GM12878 (cell line): ENCODE data around the gene OLFML2B. TPM values are rescaled to one million over a fixed set of nuclear protein-coding genes. Genes with fewer than 3 reads are reported as not detected.

Experiments used
- ATAC-seq: fragments of 200-7000 bp; cut with Tn5 transposase; 3 replicates; pipeline ENCODE4 v1.9.1; 2020; ENCODE audit warnings: mild to moderate bottlenecking, moderate library complexity
- BruUV-seq: library from RNA; stranded (reverse); fragments of 400-500 nt; replicated peaks from 2 replicates; lab custom pipeline; 2021; lab: Mats Ljungman, UMichigan
- CTCF ChIA-PET: fragments of 300-600 bp; sonication (Branson Sonifier 250); formaldehyde crosslinking; extraction: SDS; loops from one replicate; lab custom pipeline; 2021; ENCODE audit warnings: inconsistent platforms; lab: Yijun Ruan, JAX
- POLR2A ChIA-PET: fragments of 350-600 bp; formaldehyde crosslinking; extraction: SDS; loops from one replicate; lab custom pipeline; 2021; ENCODE audit warnings: inconsistent platforms; lab: Charles Lee
- RAD21 ChIA-PET: fragments of 300-600 bp; sonication (Branson Sonifier 250); formaldehyde crosslinking; loops from one replicate; lab custom pipeline; 2023; ENCODE audit warnings: antibody characterized with exemption; ENCODE audit not compliant: unreplicated experiment; lab: Charles Lee
- SMC1A ChIA-PET: fragments of 300-600 bp; sonication (Branson Sonifier 250); formaldehyde crosslinking; loops from one replicate; lab custom pipeline; 2023; ENCODE audit not compliant: unreplicated experiment, uncharacterized antibody; lab: Charles Lee
- DNase-seq: peaks from one replicate; pipeline ENCODE4 v3.0.0-alpha.2; 2011; ENCODE audit warnings: low read depth, low spot score
- FAIRE-seq: peaks from 3 replicates; lab custom pipeline; 2011; peaks lifted over from hg19 to GRCh38; lab: Jason Lieb, UNC
- H2AFZ ChIP-seq: 2 replicates; pipeline ENCODE4 v1.6.0; 2011; ENCODE audit warnings: low read depth, low read length, control low read depth; ENCODE audit not compliant: control insufficient read depth
- H3K27ac ChIP-seq: 2 replicates; pipeline ENCODE4 v1.5.1; 2011; ENCODE audit warnings: control low read depth; ENCODE audit not compliant: control insufficient read depth, insufficient read depth
- H3K27me3 ChIP-seq, 2 experiments: replicated peaks in 1 of 2; 2 replicates each; pipeline versions ENCODE4 v1.6.0 to v1.6.1; 2011; ENCODE audit warnings: low read length in 1 of 2; ENCODE audit not compliant: control insufficient read depth in 2 of 2, insufficient read depth in 2 of 2
- H3K36me3 ChIP-seq, 2 experiments: 2 replicates each; pipeline ENCODE4 v1.5.1; 2011; ENCODE audit warnings: low read length in 1 of 2; ENCODE audit not compliant: control insufficient read depth in 2 of 2, insufficient read depth in 2 of 2
- H3K4me1 ChIP-seq: 2 replicates; pipeline ENCODE4 v1.6.1; 2011; ENCODE audit warnings: mild to moderate bottlenecking, low read length, moderate library complexity, mixed read lengths; ENCODE audit not compliant: control insufficient read depth, insufficient read depth
- H3K4me2 ChIP-seq: 2 replicates; pipeline ENCODE4 v1.6.0; 2011; ENCODE audit warnings: control low read depth; ENCODE audit not compliant: control insufficient read depth, insufficient read depth
- H3K4me3 ChIP-seq: fragments of 200-600 bp; sonication (generic); 2 replicates; pipeline ENCODE4 v1.5.1; 2016
- H3K79me2 ChIP-seq: 2 replicates; pipeline ENCODE4 v1.6.0; 2011; ENCODE audit warnings: low read length; ENCODE audit not compliant: control insufficient read depth, insufficient read depth
- H3K9ac ChIP-seq: 2 replicates; pipeline ENCODE4 v1.8.0; 2011; ENCODE audit warnings: low read length, control low read depth, mixed read lengths; ENCODE audit not compliant: control insufficient read depth, insufficient read depth
- H3K9me3 ChIP-seq: replicated peaks from 3 replicates; pipeline ENCODE4 v1.5.1; 2011; ENCODE audit warnings: mild to moderate bottlenecking, low read length; ENCODE audit not compliant: control insufficient read depth, insufficient read depth
- H4K20me1 ChIP-seq: 2 replicates; pipeline ENCODE4 v1.6.0; 2011; ENCODE audit not compliant: control insufficient read depth, insufficient read depth
- BHLHE40 ChIP-seq, 2 experiments: fragments of 450-650 bp in 1 of 2; IDR thresholded peaks; 2 replicates each; pipeline ENCODE4 v1.6.1; 2011 to 2017; ENCODE audit warnings: low read depth in 2 of 2, borderline replicate concordance in 1 of 2, improper control_type of control experiment in 1 of 2, low read length in 1 of 2, mild to moderate bottlenecking in 1 of 2
- ETV6 ChIP-seq, 2 experiments: fragments of 450-650 bp in 1 of 2; IDR thresholded peaks in 1 of 2; conservative IDR thresholded peaks in 1 of 2; 2 replicates each; pipeline ENCODE4 v1.6.1; 2014; ENCODE audit warnings: antibody characterized with exemption in 1 of 2, borderline replicate concordance in 1 of 2, low read depth in 1 of 2, mild to moderate bottlenecking in 1 of 2, moderate library complexity in 1 of 2
- HDAC6 ChIP-seq: fragments of 200-600 bp; sonication (generic); IDR thresholded peaks from one replicate; pipeline ENCODE4 v1.8.0; 2017; ENCODE audit warnings: antibody characterized with exemption; ENCODE audit not compliant: unreplicated experiment
- HDGF ChIP-seq: fragments of 450-650 bp; IDR thresholded peaks from 2 replicates; pipeline ENCODE4 v1.6.1; 2016; ENCODE audit warnings: antibody characterized with exemption
- NFXL1 ChIP-seq: fragments of 450-650 bp; IDR thresholded peaks from 2 replicates; pipeline ENCODE4 v1.6.1; 2017; ENCODE audit warnings: antibody characterized with exemption, mild to moderate bottlenecking, borderline replicate concordance
- POLR2A ChIP-seq: IDR thresholded peaks from 2 replicates; pipeline ENCODE4 v1.6.1; 2011; ENCODE audit warnings: low read depth, mild to moderate bottlenecking, low read length
- POU2F2 ChIP-seq: IDR thresholded peaks from 3 replicates; pipeline ENCODE4 v1.6.1; 2011; ENCODE audit warnings: low read depth, mild to moderate bottlenecking, low read length, borderline replicate concordance
- RAD21 ChIP-seq: IDR thresholded peaks from 2 replicates; pipeline ENCODE4 v1.6.1; 2011; ENCODE audit warnings: mild to moderate bottlenecking, low read depth, low read length, moderate library complexity; ENCODE audit not compliant: insufficient read depth
- SMAD5 ChIP-seq: IDR thresholded peaks from 2 replicates; pipeline ENCODE4 v1.6.1; 2016; ENCODE audit warnings: antibody characterized with exemption, low read depth
- SMARCA5 ChIP-seq: fragments of 450-650 bp; IDR thresholded peaks from 2 replicates; pipeline ENCODE4 v1.6.1; 2017; ENCODE audit warnings: mild to moderate bottlenecking
- TCF12 ChIP-seq: IDR thresholded peaks from 2 replicates; pipeline ENCODE4 v1.6.1; 2011; ENCODE audit warnings: low read depth, mild to moderate bottlenecking, low read length
- USF1 ChIP-seq: IDR thresholded peaks from 2 replicates; pipeline ENCODE4 v1.6.1; 2011; ENCODE audit warnings: borderline replicate concordance, low read depth, mild to moderate bottlenecking, moderate library complexity, mixed read lengths, low read length; ENCODE audit not compliant: insufficient read depth; ENCODE audit errors: extremely low read length
- ZBTB40 ChIP-seq: fragments of 450-650 bp; IDR thresholded peaks from 2 replicates; pipeline ENCODE4 v1.6.1; 2016; ENCODE audit warnings: mild to moderate bottlenecking, moderate library complexity, borderline replicate concordance
- WGBS: methylation state at CpG from one replicate; pipeline ENCODE4 v1.1.6; 2016; ENCODE audit warnings: low lambda C conversion rate; ENCODE audit not compliant: insufficient replicate concordance, insufficient coverage; ENCODE audit errors: missing lambda C conversion rate; 5-methylcytosine and 5-hydroxymethylcytosine counted together
- in situ Hi-C: fragments of 300-500 bp; cut with MboI; formaldehyde crosslinking; loops from 9 replicates; pipeline ENCODE4 v1.14.3; 2018; ENCODE audit warnings: mixed read lengths
- intact Hi-C: fragments of 100-400 bp; cut with micrococcal nuclease; formaldehyde crosslinking; loops from one replicate; pipeline ENCODE4 v1.14.2; 2022; ENCODE audit not compliant: unreplicated experiment
- polyA plus RNA-seq, 11 experiments: library from polyadenylated mRNA; depleted of rRNA in 4 of 11; unstranded in 6 of 11; stranded (reverse) in 5 of 11; fragments of >200 nt; fragmentation: Nextera tagmentation in 4 of 11; fragmentation: Illumina TruSeq in 1 of 11; extraction: Ambion mirVana in 4 of 11; extraction: Trizol in 1 of 11; gene quantifications; 1 replicate in 1 of 11; 2 replicates in 10 of 11; pipeline versions ENCODE4 v1.2.1 to v1.2.3, GENCODE V29; 2011 to 2016; ENCODE audit warnings: inconsistent platforms in 2 of 11, missing spikeins in 2 of 11, low read depth in 1 of 11
- total RNA-seq, 4 experiments: library from RNA; depleted of rRNA in 3 of 4; stranded (reverse); fragments of >200 nt in 3 of 4; fragmentation: Illumina TruSeq in 1 of 4; extraction: Trizol in 1 of 4; gene quantifications; 2 replicates each; pipeline versions ENCODE4 v1.2.1 to v1.2.3, GENCODE V29; 2013 to 2021

Gene OLFML2B
- total and polyA plus RNA-seq, 10 of the 15 experiments (the other 5 are each of a cell fraction or from before 2014, with no cell fraction given): not detected

- no peak overlapping the region for H3K4me2 ChIP-seq
- TF ChIP-seq NFXL1 (no peak), HDGF (no peak)
- TF ChIP-seq, all 136 proteins: peak for 0
- POLR2A ChIA-PET: no interaction called here
- CTCF ChIA-PET: interaction anchor here (0.8 to 1.4 kb wide), 3 partner anchors 15 to 234 kb away, joined by 3 to 4 read pairs (median 3); no protein-coding TSS in a partner anchor
- H3K79me2 ChIP-seq: no peaks in the 10 kb centered on the region
- RAD21 ChIA-PET: interaction anchor here (1.0 kb wide), 1 partner anchor 235 kb away, joined by 3 read pairs; no protein-coding TSS in a partner anchor
- H3K27ac ChIP-seq: no peak overlapping the region
- H3K27me3 ChIP-seq: peaks cover 7 to 12% of the 10 kb centered on the region in 2 experiments; a peak in 3 of 4 replicates
- no peak overlapping the region for H3K9ac ChIP-seq
- peaks cover 5% of the 10 kb centered on the region for H3K4me1 ChIP-seq
- 48% methylated on average over 2 of the region's 2 CpGs for WGBS
- no peaks in the 10 kb centered on the region for H3K36me3 ChIP-seq
- H4K20me1 ChIP-seq: no peaks in the 10 kb centered on the region
- no peak overlapping the region for H3K4me3 ChIP-seq
- SMC1A ChIA-PET: no interaction called here
- no peaks in the 10 kb centered on the region; the same call in 1 of the 3 replicates for H3K9me3 ChIP-seq
- DNase-seq (no peak), ATAC-seq (no peak), FAIRE-seq (no peak)
- in situ Hi-C loops (no loop called here), intact Hi-C loops (no loop called here)
- BruUV-seq: no TSS peak
- no peak overlapping the region for H2AFZ ChIP-seq
Measured at GRCh38 chr1:162026881-162027280, 3.2 kb upstream of the OLFML2B start.

GRCh38 chr1:162025541-162025940 lies 1.9 kb upstream of the OLFML2B start:
- RAD21 ChIA-PET: no interaction called here
- SMC1A ChIA-PET: interaction anchor here (0.6 kb wide), 1 partner anchor 39 kb away, joined by 3 read pairs; no protein-coding TSS in a partner anchor
- WGBS: 73% methylated on average over 2 of the region's 2 CpGs
- Histone ChIP-seq H3K4me2 (no peak overlapping the region), H3K79me2 (no peaks in the 10 kb centered on the region), H3K9me3 (no peaks in the 10 kb centered on the region; the same call in 1 of the 3 replicates), H4K20me1 (no peaks in the 10 kb centered on the region), H3K4me3 (no peak overlapping the region), H3K9ac (no peak overlapping the region), H2AFZ (no peak overlapping the region), H3K36me3 (no peaks in the 10 kb centered on the region), H3K27me3 (peaks cover 6 to 7% of the 10 kb centered on the region in 2 experiments; a peak in 3 of 4 replicates), H3K4me1 (peaks cover 5% of the 10 kb centered on the region), H3K27ac (no peak overlapping the region)
- CTCF ChIA-PET: interaction anchor here (1.4 kb wide), 1 partner anchor 233 kb away, joined by 3 read pairs; no protein-coding TSS in a partner anchor
- FAIRE-seq: no peak
- in situ Hi-C loops: no loop called here
- intact Hi-C loops: no loop called here
- no peak for DNase-seq
- no TSS peak for BruUV-seq
- POLR2A ChIA-PET: no interaction called here
- no peak for ATAC-seq
- no peak for TF ChIP-seq HDAC6
- TF ChIP-seq TCF12: no peak
- TF ChIP-seq POLR2A: no peak
- TF ChIP-seq USF1: no peak
- no peak for TF ChIP-seq SMARCA5
- no peak for TF ChIP-seq SMAD5
- no peak for TF ChIP-seq ETV6 (conservative IDR thresholded peaks at IDR 0.05 in 1 of 2, IDR thresholded peaks at IDR 0.05 in 1 of 2; ENCODE audit: borderline replicate concordance in 1 of 2, low read depth in 1 of 2)
- TF ChIP-seq POU2F2: no peak
- TF ChIP-seq RAD21: no peak
- TF ChIP-seq ZBTB40: no peak
- TF ChIP-seq BHLHE40 (IDR thresholded peaks at IDR 0.05; ENCODE audit: borderline replicate concordance in 1 of 2, low read depth in 2 of 2, low read length in 1 of 2): no peak
